HG02970 (cell line): ENCODE results near the gene KIAA1586.
"Not testable (repeated sequence)": the region's sequence is repeated elsewhere in the genome, so short reads cannot be mapped to it uniquely, and the experiment has no call there.

ENCODE experiments used
- ATAC-seq: cut with Tn5 transposase; IDR thresholded peaks from one replicate; pipeline ENCODE4 v1.9.1; 2021; ENCODE audit warnings: mild to moderate bottlenecking, moderate library complexity, moderate number of reproducible peaks; ENCODE audit not compliant: unreplicated experiment, low FRiP score

Gene KIAA1586

DNA sequence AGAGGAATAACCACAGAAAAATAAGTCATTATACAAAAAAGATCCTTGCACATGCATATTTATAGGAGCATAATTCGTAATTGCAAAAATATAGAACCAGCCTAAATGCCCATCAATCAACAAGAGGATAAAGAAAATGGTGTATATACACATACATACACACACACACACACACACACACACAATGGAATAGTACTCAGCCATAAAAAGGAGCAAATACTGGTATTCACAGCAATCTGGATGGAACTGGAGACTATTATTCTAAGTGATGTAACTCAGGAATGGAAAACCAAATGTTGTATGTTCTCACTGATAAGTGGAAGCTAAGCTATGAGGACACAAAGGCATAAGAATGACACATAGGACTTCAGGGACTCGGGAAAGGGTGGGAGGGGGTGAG, 1.9 kb upstream of the KIAA1586 start:
- ATAC-seq, result no peak

- ATAC-seq, result peak; percentile 21
Observed at GRCh38 chr6:57047257-57047585, 728 bp downstream of the KIAA1586 start.

GRCh38 chr6:57047859-57048258, 1.4 kb downstream of the KIAA1586 start:
- ATAC-seq, result not testable (repeated sequence)

DNA sequence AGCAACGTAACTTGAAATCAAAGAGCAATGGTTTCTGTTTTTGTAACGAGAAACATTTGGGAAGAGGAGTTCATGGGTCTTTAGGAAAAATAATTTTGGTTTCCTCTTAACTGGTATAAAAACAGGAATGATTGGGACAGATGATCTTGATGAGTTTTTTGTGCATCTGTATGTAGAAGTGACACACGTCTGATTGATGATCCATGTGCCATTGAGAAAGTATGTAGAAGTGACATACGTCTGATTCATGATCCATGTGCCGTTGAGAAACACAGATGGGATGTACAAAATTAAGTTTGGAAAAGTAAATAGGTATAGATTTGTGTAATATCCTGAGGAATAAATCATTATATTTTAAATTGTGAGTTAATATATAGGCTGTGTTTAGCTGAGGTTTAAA, 2.1 kb downstream of the KIAA1586 start:
- no peak for ATAC-seq

DNA sequence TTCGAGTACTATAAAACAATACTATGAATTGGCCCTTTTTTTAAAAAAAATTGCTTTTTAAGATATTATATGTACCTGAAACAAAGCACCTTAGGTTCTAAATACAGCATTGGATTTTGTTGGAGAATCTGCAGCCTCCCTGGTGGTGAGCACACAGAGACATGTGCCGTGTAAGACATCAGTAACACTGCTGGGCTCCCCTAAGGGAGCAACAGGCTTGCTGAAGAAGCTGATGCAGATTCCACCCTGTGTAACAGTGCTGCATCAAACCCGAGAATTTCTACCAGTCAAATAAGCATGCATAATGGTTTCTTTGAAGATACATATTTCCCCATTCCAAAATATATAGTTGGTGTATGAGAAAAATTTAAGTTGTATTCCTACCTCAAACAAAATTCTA, 17.4 kb downstream of the KIAA1586 start:
- no peak for ATAC-seq

DNA sequence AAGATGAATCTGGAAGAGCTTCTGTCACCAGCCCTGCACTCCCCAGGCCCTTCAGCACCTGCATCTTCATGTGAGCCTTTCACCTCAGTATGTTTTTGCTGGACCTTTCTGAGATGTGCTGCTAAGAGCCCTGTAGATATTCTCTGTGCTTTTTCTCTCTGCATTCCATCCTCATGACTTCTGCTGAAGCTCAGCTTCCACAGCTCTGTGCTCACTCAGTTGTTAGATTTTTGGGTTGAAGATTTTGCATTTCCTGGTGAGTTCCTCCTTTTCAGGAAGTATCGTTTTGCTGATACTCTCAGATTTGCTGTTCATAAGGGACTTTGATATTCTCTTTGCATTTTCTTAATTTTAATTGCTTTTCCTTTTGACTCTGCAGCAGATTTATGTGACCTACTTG, 18.3 kb downstream of the KIAA1586 start:
- no peak for ATAC-seq

GRCh38 chr6:57068061-57068460, 21.6 kb downstream of the KIAA1586 start:
- ATAC-seq, result no peak

DNA sequence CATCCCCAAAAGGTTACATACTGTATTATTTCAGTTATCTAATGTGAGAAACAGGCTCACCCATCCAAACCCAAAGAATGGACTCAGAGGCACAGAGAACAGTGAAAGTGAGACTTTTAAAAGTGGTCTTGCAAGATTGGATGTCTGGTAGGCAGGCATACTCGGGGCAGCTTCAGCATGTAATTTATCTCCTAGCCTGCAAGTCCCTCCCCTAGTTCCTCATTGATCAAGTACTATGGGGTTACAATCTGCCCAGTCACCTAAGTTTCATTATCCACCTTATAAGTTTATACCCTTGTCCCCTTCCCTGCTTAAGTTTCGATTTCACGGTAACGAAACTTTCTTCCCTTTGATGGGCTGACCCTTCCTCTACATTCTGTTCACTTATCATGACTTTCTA, 22.7 kb downstream of the KIAA1586 start:
- no peak for ATAC-seq

DNA sequence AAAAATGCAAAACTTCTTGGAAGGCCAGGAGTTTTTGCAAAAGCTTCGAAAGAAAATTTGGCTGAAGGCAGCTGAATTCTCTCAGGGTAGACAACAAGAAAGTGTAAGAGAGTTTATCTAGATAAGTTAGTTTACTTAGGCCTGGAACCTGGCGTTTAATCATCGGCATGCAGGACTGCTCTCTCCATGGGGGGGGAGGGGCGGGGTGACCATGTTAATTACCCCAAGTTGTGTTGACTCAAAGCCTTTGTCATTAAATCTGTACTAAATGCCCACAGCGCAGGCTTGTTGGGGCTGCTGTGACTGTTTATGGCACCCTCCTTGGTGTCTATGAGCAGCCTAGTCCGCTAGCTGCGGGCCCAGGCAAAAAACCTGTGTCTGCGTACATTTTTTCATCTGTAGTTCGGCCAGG, 23.4 kb downstream of the KIAA1586 start:
- no peak for ATAC-seq

DNA sequence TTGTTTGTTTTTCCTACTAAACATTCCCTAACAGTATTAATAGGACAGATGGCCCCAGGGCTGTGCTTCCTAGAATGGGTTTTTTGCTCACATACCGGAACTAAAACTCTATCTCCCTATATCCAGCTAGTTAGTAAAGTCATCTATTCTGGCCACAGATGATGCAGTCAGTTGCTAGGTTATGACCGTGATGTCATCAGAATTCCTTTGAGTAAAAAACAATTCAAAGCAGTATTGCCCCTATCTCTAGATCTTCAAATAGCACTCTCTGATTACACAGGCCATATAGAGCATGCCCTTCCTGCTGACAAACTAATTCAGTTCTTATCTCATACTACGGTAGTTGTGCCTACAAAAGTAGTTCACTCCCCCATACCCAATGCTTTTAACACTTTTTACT, 25.6 kb downstream of the KIAA1586 start:
- ATAC-seq, result no peak

- ATAC-seq, result no peak
Observed at GRCh38 chr6:57074383-57074782, 27.9 kb downstream of the KIAA1586 start.

GRCh38 chr6:57075092-57075491, 28.6 kb downstream of the KIAA1586 start:
- ATAC-seq, result no peak

- no peak for ATAC-seq
Observed at GRCh38 chr6:57078531-57079207, 32.2 kb downstream of the KIAA1586 start.

GRCh38 chr6:57085471-57085870, 39.0 kb downstream of the KIAA1586 start:
- ATAC-seq, result no peak

GRCh38 chr6:57086843-57087242, 40.4 kb downstream of the KIAA1586 start:
- no peak for ATAC-seq

GRCh38 chr6:57087916-57088315, 41.4 kb downstream of the KIAA1586 start:
- no peak for ATAC-seq

DNA sequence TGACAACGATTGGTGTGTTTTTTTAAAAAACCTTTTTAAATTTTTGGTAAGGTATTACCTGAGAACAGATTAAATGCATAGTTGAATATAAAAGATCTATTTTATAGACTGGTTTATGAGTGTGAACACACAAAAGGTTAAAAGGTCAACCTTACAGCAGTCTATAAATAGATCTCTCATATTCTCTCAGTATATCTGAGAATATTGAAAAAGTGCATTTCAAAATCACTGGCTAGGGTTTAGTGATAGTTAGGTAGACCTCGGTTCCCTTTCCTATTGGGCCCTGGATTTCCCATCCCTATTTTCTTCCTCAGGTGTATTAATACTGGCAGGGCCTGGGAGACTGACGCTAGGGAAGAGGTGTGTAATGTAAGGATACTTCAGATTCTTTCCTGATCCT, 42.8 kb downstream of the KIAA1586 start:
- no peak for ATAC-seq

DNA sequence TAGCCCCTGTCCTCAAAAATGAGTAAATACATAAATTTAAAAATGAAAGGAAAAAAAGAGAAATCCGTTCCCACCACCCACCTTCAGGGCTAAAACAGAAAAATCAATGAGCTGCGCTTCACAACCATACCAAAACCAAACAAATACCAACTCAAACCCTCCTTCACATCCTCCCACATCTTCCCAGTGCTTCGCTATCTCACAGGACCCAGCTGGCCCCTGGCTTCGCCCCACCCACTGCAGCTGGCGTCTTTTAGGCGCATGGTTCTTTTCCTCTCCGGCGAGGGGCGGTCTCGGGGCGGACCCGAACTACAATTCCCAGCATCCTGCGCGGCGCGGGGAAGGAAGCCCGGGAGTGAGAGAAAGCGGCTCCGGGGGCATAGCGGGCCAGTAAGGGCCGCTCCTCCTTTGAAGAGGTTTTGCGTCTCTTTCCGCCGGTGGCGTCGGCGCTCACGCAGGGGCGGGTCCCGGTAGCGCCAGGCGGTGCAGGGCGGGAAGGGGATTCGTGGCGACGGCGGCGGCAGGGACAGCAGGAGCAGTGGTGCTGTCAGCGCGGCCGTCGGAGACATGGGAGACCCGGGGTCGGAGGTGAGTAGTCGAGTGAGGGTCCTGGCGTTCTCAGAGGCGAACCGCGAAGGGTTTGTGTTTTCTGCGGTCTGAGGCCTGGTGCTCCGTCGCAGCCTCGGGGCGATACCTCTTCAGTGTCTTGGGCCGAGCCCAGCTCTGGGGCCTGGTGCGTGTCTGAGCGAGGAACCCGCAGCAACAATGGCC, 43.4 kb downstream of the KIAA1586 start, which contains the start of gene ZNF451:
Gene ZNF451, plus strand, starts transcription at position 502 of the 771 bp plus-strand sequence. Its CDS starts 66 bp downstream, at position 568.
- peak; percentile 90 for ATAC-seq

DNA sequence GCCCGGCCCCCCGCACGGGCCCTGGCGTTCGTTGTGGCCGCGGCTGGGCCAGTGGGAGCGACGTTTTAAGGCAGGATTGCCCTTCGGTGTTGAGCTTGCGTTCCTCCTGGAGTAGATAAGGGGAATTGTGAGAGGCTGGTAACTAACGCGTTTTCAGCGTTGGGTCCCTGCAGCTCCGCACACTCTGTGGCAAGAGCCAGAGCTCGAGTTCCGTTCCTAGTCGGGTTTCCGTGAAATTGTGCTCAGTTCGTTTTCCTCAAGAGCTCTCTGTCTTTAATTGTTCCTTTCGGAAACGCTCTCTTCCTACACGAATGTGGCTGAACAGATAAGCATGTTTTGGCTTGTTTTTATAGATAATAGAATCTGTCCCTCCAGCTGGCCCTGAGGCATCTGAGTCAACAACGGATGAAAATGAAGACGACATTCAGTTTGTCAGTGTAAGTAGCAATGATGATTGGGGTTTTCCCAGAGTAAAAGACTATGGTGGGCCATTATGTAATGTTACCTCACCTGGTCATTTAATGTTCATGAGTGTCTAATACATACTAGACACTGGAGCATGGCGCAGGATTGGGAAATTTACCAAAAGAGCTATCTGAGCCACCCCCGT, 44.1 kb downstream of the KIAA1586 start:
- peak; percentile 11 for ATAC-seq

DNA sequence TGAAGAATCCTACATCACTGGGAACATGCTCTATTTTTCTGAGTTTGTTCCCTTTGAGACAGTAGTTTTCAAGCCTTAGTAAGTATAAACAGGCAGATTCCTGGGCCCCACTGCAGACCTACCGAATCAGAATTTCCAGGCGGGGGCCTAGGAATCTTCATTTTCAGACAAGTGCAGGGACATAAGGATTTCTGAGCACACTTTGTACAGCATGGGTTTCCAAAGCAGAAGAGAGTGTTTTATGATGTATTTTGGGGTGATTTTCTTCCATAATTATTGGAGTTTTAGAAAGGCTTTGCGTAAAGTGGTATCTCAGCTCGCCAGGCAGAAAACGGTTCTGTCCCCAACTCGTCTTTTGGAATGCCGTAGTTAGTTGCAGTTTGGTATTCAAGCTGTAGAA, 44.9 kb downstream of the KIAA1586 start:
- ATAC-seq, result not testable (repeated sequence)

- no peak for ATAC-seq
Observed at GRCh38 chr6:57094689-57095088, 48.2 kb downstream of the KIAA1586 start.

- no peak for ATAC-seq
Observed at GRCh38 chr6:57097596-57097995, 51.1 kb downstream of the KIAA1586 start.
